DMS 273 treated with DMSO at 0.1 percent for 48 hours (cell line): ENCODE data around the gene HMGXB3.

Source experiments
- DNase-seq: peaks from one replicate; lab custom pipeline; 2025; lab: John Stamatoyannopoulos, UW

The HMGXB3 gene

GRCh38 chr5:150053713-150054392 lies 53.3 kb downstream of the HMGXB3 start:
- DNase-seq, result no peak

DNA sequence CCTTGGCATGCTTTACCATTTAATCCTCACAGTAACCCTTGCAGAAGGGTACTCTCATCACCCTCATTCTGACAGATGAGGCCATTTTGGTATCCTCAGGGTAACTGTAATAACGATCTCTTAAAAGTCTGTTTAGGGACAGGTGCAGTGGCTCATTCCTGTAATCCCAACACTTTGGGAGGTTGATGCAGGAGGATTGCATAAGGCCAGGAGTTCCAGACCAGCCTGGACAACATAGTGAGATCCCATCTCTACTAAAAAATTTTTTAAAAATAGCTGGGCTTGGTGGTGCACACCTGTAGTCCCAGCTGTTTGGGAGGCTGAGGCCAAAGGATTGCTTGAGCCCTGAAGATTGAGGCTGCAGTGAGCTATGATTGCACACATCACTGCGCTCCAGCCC lies 54.0 kb downstream of the HMGXB3 start:
- no peak for DNase-seq

DNA sequence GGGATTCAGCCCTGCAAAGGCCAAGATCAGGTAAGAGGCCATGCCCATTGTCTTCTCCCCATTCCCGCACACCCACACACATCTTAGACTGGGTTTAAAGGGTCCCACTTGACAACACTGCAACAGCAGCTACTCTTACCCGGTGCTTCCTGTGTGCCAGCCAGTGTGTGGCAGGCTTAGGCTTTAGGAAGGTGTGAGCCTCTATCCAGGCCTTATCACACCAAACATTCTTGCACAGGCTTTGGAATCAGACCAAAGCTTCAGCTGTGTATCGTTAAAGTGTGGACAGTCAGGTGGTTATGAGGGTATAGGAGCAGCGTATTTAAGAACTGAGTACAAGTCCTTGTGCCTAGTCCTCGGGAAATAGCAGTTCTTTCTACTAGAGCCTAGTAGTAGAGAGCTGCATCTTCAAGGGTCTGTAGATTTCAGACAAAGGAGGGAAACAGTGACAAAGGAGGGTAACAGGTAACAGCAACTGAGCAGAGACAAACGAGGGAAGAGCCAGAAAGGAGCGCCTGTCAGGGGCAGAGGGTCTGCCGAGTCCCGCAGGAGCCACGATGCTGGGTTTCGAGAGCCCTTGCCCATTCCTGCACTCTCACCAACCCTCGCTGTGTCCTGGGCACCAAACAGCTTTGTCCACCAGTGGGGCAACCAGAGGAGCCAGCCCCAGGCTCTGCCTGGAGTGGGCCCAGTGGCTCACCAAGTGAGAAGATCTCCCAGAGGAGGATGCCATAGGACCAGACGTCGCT lies 55.0 kb downstream of the HMGXB3 start:
- no peak for DNase-seq

GRCh38 chr5:150056075-150056443 lies 55.5 kb downstream of the HMGXB3 start:
- no peak for DNase-seq

DNA sequence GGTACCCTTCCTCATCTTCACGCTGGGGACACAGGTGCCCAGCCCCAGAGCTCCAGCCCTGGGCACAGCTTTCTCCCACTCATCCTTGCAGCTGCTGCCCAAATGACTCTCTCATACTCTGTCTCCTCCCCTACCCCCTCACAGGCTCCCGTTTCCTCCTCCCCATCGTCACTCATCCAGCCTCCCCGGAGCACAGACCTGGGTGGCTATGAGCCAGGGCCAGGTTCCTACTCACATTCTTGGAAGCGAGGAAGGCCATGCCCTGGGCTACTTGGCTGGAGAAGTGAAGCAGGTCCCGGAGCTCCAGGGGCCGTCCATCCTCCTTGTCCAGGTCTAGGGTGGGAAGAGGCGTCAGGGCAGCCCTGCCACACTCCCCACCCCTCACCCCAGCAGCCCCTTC lies 56.5 kb downstream of the HMGXB3 start:
- no peak for DNase-seq

DNA sequence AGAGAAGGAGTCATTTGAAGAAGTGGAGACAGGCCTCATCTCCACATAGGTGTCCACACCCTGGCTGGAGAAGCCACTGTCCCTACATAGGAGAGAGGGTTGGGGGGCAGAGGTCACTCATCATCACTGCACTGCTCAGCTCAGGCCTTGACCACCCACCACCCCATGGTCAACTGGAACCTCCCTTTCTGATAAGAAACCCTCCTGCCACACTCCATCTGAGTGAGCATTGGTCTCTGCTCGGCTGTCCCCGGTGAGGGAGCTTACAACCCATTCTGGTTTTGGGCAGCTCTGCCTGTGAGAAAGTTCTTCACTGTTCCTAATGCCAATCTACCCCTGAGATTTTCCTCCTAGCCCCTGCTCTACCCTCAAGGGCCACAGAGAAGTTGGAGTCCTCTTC lies 57.0 kb downstream of the HMGXB3 start:
- DNase-seq, result no peak

GRCh38 chr5:150057996-150058395 lies 57.5 kb downstream of the HMGXB3 start:
- no peak for DNase-seq

DNA sequence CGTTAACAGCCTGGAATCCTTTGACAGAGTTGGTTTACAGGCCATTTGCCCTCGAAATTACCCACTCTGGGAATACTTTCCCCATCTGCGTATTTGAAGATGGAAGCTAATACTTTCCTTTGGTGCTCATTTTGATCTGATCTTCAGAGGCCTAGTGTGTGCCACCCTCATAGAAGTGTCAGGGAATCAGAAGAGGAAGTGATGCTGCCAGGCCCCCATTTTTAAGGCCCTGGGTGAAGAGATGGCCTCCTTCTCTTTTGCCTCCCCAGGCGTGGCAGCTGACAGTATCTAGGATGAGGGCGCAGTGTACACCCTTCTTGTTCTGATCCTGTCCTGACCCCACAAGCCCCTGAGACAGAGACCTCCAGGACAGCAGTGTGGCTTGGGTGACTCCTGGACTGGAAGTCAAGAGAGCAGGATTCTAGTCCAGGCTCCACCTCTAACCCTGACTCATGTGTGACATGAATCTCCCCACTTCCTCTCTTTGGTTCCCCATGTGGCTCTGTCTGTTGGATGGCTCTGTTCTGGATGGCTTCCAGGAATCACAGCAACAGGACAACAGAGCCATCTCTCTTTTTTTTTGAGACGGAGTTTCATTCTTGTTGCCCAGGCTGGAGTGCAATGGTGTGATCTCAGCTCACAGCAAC lies 58.1 kb downstream of the HMGXB3 start:
- DNase-seq, result no peak

- DNase-seq, result no peak
These were observed 59.1 kb downstream of the HMGXB3 start for GRCh38 chr5:150059623-150060022.

DNA sequence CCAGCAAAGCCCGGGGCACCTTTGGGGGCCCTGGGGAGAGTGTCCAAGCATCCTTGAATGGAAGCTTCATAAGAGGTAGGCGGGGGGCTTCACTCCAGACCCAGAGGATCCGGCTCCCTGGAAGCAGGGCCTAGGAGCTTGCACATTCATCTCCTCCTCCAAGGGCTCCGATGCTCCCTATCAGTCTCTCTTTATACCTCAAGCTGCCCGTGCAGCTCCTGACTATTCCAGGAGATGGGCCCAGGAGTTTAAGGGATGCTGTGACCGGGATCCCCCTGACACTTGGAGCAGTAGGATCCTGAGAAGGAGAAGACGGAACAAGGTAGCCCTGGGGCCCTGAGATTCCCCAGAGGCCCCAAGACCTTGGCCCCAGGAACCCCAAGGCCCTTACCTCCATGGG lies 59.9 kb downstream of the HMGXB3 start:
- DNase-seq, result no peak

- no peak for DNase-seq
These were observed 61.0 kb downstream of the HMGXB3 start for GRCh38 chr5:150061538-150061995.

DNA sequence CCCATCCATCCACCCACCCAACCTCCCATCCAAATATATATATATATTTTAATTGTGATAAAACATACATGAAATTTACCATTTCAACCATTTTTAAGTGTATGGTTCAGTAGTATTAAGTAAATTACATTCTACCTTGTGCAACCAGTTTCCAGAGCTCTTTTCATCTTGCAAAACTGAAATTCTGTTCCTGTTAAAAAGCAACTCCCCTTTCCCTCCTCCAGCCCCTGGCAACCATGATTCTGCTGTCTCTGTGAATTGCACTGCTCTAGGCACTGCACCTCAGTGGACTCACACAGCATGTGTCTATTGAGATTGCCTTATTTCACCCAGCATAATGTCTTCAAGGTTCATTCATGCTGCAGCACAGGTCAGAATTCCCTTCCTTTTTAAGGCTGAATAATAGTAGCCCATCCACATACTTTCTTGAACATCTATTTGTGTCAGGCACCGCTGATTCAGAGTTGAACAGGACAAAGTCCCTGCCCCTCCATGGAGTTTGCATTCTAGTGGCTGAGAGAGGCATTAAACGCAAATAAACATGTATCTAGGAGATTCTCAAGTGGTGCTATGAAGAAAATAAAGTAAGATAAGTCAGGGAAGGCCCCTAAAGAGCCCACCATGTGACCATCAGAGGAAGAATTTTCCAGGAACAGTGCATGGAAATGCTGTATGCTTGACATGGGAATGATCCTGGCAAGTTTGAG lies 61.8 kb downstream of the HMGXB3 start:
- DNase-seq, result no peak

DNA sequence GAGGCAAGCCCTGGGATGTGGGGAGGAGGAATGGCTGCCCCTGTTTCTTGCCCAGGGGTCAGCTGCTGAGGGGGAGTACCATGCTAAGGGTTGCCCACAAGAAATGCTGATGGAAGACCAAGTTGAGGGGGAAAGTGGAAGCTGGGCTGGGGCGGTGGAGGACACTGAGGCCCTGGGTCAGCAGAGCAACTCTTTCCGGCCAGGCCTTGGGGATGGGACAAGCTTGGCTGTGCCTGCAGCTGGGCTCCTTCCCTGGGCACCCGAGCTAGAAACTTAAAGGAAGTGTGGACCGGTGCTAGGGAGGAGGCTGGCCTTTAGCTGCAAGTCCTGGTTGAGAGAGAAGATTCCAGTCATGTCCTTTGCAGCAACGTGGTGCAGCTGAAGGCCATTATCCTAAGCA lies 63.1 kb downstream of the HMGXB3 start:
- no peak for DNase-seq

- DNase-seq, result no peak
These were observed 64.2 kb downstream of the HMGXB3 start for GRCh38 chr5:150064681-150065220.

- DNase-seq, result no peak
These were observed 64.8 kb downstream of the HMGXB3 start for GRCh38 chr5:150065346-150065745.

DNA sequence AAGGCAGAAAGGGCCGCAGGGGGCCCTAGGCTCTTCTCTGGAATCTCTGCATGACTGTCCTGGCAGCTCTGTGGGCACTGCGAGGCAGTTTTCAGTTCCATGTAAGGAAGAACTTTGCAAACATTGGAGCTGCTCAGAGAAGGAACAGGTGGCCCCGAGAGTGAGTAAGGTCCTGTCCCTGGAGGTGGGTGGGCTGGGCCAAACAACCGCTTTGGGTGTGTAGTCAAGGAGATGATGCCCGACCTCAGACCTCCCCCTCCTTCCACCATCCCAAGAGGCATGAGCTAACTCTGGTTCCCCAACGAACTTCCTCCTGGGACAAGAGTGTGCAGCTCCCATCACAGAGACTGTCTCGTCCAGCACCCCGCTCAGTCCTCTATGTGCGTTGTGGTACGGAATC lies 65.3 kb downstream of the HMGXB3 start:
- no peak for DNase-seq

DNA sequence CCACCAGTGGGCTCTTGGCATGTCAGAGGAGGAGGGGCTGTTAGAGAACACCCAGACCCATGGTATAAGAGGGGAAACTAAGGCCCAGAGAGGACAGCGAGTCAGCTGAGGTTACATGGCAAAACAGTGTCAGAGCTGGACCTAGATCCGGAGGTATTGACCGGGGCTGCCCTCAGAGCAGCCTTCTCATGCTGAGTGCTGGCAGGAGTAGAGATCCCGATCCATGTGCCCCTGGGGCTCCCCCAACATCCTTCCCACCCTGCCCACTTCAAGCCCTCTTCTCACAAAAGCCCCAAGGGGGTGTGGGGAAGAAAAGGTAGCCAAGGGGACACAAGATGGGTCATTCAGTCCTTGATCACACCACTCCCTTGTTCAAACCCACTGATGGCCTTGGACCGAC lies 65.9 kb downstream of the HMGXB3 start:
- no peak for DNase-seq

DNA sequence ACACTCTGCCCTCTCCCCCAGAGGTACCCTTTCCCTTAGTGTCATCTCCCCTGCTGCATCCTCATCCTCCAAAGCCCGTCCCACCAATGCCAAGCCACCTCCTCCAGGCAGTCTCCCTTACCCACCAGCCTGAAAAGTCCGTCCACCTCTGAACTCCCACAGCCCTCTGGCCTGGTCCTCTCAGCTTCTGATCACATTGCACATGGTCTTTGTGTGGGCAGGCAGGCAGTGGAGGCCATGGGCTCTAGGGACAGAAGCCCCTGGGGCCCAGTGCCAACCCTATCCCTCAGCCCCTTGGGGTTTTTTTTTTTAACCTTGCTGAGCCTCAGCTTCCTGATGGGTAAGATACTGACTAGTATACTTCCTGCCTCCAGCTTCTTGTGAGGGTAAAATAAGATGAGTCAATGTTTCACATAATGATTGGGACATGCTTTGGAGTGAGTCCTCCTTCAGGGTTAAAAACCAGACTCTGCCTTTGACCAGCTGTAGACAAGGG lies 66.4 kb downstream of the HMGXB3 start:
- DNase-seq, result no peak

- no peak for DNase-seq
These were observed 66.9 kb downstream of the HMGXB3 start for GRCh38 chr5:150067405-150067960.

DNA sequence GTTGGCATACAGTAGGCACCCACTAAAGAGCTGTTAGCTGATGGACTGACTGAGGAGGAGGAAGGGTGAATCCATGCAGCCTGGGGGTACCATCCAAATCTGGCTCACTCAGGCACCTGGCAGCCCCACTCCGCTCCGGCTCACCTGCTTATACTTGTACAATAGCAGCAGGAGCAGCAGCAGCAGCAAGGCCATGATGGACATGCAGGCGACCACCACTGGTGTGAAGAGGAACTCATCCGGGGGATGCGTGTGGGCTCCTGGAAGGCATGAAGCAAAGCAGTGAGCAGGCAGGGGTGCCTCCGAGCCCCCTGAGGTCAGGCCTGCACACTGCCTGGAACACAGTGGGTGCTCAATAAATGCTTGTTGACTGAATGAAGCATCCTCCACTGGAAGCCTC lies 67.5 kb downstream of the HMGXB3 start:
- no peak for DNase-seq

GRCh38 chr5:150068472-150068871 lies 67.9 kb downstream of the HMGXB3 start:
- DNase-seq, result no peak
